ENCODE results near the gene SLC35F5. TPM values are rescaled to one million over a fixed set of nuclear protein-coding genes. Genes with fewer than 3 reads are reported as not detected.

SLC35F5 gene
- total RNA-seq, 1 experiment from 2014 or later, result 14.3 TPM

GRCh38 chr2:113697516-113697915, 58.9 kb downstream of the SLC35F5 start:
- Histone ChIP-seq H3K9ac (ENCODE audit: low read length) (no peak overlapping the region), H3K36me3 (ENCODE audit: control insufficient read depth in 1 of 2, insufficient read depth in 2 of 2, low read length in 2 of 2) (no peaks in the 10 kb centered on the region), H2AFZ (ENCODE audit: low read depth, low read length, poor library complexity, severe bottlenecking) (no peak overlapping the region), H3K4me1 (ENCODE audit: control insufficient read depth in 1 of 2, insufficient read depth in 2 of 2, low read length in 2 of 2) (no peaks in the 10 kb centered on the region), H3K27ac (ENCODE audit: low read depth, low read length) (no peak overlapping the region), H3K4me2 (ENCODE audit: low read length) (no peak overlapping the region), H3K79me2 (ENCODE audit: insufficient read depth, low read length) (no peaks in the 10 kb centered on the region), H3K27me3 (ENCODE audit: insufficient read depth, low read length) (no peaks in the 10 kb centered on the region), H3K4me3 (replicated peaks in 1 of 2; ENCODE audit: low read depth in 1 of 2, low read length in 2 of 2) (no peak overlapping the region), H3K9me2 (ENCODE audit: insufficient read depth) (no peaks in the 10 kb centered on the region), H3K9me3 (ENCODE audit: control insufficient read depth in 1 of 2, insufficient read depth in 1 of 2, low read depth in 1 of 2, low read length in 2 of 2) (no peaks in the 10 kb centered on the region), H4K20me1 (ENCODE audit: insufficient read depth) (no peaks in the 10 kb centered on the region)
- BruUV-seq (replicated peaks), result no TSS peak
- intact Hi-C loops (cut with micrococcal nuclease), result no loop called here
- TF ChIP-seq EZH2 (IDR thresholded peaks at IDR 0.05) (no peak), SRF (IDR thresholded peaks at IDR 0.05; ENCODE audit: low read depth) (no peak), RAD21 (IDR thresholded peaks at IDR 0.05; ENCODE audit: low read depth) (no peak), SP1 (IDR thresholded peaks at IDR 0.05; ENCODE audit: low read depth) (no peak), ZNF274 (IDR thresholded peaks at IDR 0.05; ENCODE audit: low read depth, low read length) (no peak), ZFX (IDR thresholded peaks at IDR 0.05) (no peak), CTCF (IDR thresholded peaks at IDR 0.05 in 2 of 3, conservative IDR thresholded peaks at IDR 0.05 in 1 of 3; ENCODE audit: borderline replicate concordance in 1 of 3, insufficient read depth in 1 of 3, low read depth in 2 of 3, low read length in 2 of 3) (no peak), SIN3A (IDR thresholded peaks at IDR 0.05; ENCODE audit: low read depth) (no peak), JUND (IDR thresholded peaks at IDR 0.05) (no peak), MAX (IDR thresholded peaks at IDR 0.05) (no peak), YY1 (IDR thresholded peaks at IDR 0.05; ENCODE audit: extremely low read depth, insufficient replicate concordance, low read depth, low read length) (no peak), EGR1 (IDR thresholded peaks at IDR 0.05; ENCODE audit: low read depth) (no peak), TCF7L2 (IDR thresholded peaks at IDR 0.05; ENCODE audit: borderline replicate concordance, extremely low read depth, insufficient read depth, insufficient read length) (no peak), FOSL1 (IDR thresholded peaks at IDR 0.05; ENCODE audit: low read depth) (no peak)
- TF ChIP-seq, protein P1, sequence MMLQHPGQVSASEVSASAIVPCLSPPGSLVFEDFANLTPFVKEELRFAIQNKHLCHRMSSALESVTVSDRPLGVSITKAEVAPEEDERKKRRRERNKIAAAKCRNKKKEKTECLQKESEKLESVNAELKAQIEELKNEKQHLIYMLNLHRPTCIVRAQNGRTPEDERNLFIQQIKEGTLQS (IDR thresholded peaks at IDR 0.05), result no peak
- ChIA-PET RAD21 (ENCODE audit: low non-redundant PET in 1 of 2, low total read pairs in 2 of 2, uncharacterized antibody in 2 of 2, unreplicated experiment in 2 of 2) (no interaction called here), POLR2A (no interaction called here), CTCF (no interaction called here)
- DNase-seq (ENCODE audit: low read depth, low spot score), result no peak
- ATAC-seq, result no peak
